OCI-LY1 (cell line): ENCODE results near the gene P2RY8.

ENCODE experiments used
- CTCF ChIP-seq: fragments of 200-600 bp; sonication (generic), shearing (Covaris generic); IDR thresholded peaks from 2 replicates; pipeline ENCODE4 v1.5.1; 2017; ENCODE audit warnings: mild to moderate bottlenecking, antibody characterized with exemption, low read length, moderate library complexity, mixed read lengths
- EZH2 ChIP-seq: fragments of 200-600 bp; sonication (generic), shearing (Covaris generic); IDR thresholded peaks from 2 replicates; pipeline ENCODE4 v1.8.0; 2017; ENCODE audit warnings: borderline replicate concordance, mixed run types, mild to moderate bottlenecking, antibody characterized with exemption, low read length, moderate library complexity, mixed read lengths

- TF ChIP-seq CTCF = no peak
- no peak for TF ChIP-seq EZH2
These were observed 117.2 kb downstream of the P2RY8 start for GRCh38 chrX:1419545-1420355.
